Measurements from ENCODE around the gene KLHDC4.

DNA sequence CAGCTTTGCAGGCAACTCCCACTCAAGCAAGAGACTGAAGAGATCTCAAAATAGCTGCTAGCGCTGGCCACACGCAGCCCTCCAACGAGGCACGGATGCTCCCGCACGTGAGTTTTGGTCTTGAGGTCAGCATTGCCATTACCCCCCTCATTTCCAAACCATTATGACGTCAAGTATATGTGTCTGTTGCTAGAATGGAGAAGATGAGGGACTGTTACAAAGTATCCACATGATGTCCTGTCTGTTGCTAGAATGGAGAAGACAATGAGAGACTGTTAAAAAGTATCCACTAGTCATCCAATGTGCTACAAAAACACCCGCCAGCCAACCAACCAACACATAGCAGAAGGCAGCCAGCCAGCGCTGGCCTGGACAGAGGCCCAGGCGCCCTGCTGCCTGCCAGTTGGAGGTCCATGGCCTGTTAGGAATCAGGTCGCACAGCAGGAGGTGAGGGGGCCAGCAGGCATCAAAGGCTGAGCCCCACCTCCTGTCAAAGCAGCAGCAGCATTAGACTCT is 24.8 kb downstream of the KLHDC4 start:
- TF ChIP-seq, protein P1, sequence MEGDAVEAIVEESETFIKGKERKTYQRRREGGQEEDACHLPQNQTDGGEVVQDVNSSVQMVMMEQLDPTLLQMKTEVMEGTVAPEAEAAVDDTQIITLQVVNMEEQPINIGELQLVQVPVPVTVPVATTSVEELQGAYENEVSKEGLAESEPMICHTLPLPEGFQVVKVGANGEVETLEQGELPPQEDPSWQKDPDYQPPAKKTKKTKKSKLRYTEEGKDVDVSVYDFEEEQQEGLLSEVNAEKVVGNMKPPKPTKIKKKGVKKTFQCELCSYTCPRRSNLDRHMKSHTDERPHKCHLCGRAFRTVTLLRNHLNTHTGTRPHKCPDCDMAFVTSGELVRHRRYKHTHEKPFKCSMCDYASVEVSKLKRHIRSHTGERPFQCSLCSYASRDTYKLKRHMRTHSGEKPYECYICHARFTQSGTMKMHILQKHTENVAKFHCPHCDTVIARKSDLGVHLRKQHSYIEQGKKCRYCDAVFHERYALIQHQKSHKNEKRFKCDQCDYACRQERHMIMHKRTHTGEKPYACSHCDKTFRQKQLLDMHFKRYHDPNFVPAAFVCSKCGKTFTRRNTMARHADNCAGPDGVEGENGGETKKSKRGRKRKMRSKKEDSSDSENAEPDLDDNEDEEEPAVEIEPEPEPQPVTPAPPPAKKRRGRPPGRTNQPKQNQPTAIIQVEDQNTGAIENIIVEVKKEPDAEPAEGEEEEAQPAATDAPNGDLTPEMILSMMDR (IDR thresholded peaks at IDR 0.05; ENCODE audit: low read depth, low read length) = no peak
- TF ChIP-seq, protein P2, sequence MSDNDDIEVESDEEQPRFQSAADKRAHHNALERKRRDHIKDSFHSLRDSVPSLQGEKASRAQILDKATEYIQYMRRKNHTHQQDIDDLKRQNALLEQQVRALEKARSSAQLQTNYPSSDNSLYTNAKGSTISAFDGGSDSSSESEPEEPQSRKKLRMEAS (IDR thresholded peaks at IDR 0.05; ENCODE audit: low read depth, low read length) = no peak
- no peak for TF ChIP-seq POLR2A (IDR thresholded peaks at IDR 0.05; ENCODE audit: extremely low read depth, insufficient read length)
